ENCODE data around the gene ARHGEF1. TPM values are rescaled to one million over a fixed set of nuclear protein-coding genes. Genes with fewer than 3 reads are reported as not detected.

Gene ARHGEF1
- total RNA-seq, 2 experiments from 2014 or later, result 1,019 to 1,047 TPM

GRCh38 chr19:41909706-41910105 lies 26.7 kb downstream of the ARHGEF1 start:
- ChIA-PET CTCF (interaction anchor here (1.7 kb wide), 1 partner anchor 36 kb away, joined by 4 read pairs; no protein-coding TSS in a partner anchor), POLR2A (interaction anchor here (0.9 to 8.3 kb wide), 7 partner anchors 8 to 50 kb away, joined by 4 to 92 read pairs (median 4); partner anchors contain the start of genes ERFL and RPS19)
- H3K4me3 Mint-ChIP-seq, result no peak overlapping the region
- H3K27me3 Mint-ChIP-seq, result peaks cover 10% of the 10 kb centered on the region
- no peaks in the 10 kb centered on the region for H3K9me3 Mint-ChIP-seq
- intact Hi-C loops (cut with DNase I, micrococcal nuclease), result no loop called here
- ATAC-seq (ENCODE audit: poor library complexity) (no peak), DNase-seq (no peak)
- peaks cover 29% of the 10 kb centered on the region for H3K36me3 Mint-ChIP-seq (ENCODE audit: low read depth)
- peak overlapping the region; percentile 49 for H3K27ac Mint-ChIP-seq
- Histone ChIP-seq H3K4me3 (ENCODE audit: low read length) (no peak overlapping the region), H3K4me1 (ENCODE audit: insufficient read depth, low read length) (peaks cover 60% of the 10 kb centered on the region), H3K27me3 (ENCODE audit: control insufficient read depth in 1 of 2, insufficient read depth in 2 of 2, low read length in 2 of 2) (peaks cover 15% of the 10 kb centered on the region in 2 experiments), H3K36me3 (ENCODE audit: insufficient read depth, low read length) (peaks cover 26% of the 10 kb centered on the region), H3K9me3 (ENCODE audit: control insufficient read depth in 1 of 2, insufficient read depth in 1 of 2, low read length in 2 of 2) (no peaks in the 10 kb centered on the region), H3K27ac (ENCODE audit: low read depth in 1 of 2, low read length in 2 of 2) (no peak overlapping the region)
- peaks cover 59% of the 10 kb centered on the region for H3K4me1 Mint-ChIP-seq (ENCODE audit: low read depth)
- no peak for TF ChIP-seq CTCF (IDR thresholded peaks at IDR 0.05)

- intact Hi-C loops (cut with DNase I, micrococcal nuclease), result no loop called here
- no peak overlapping the region for H3K4me3 ChIP-seq (ENCODE audit: low read length)
- no peak for ATAC-seq (ENCODE audit: poor library complexity)
- H3K9me3 ChIP-seq (ENCODE audit: control insufficient read depth in 1 of 2, insufficient read depth in 1 of 2, low read length in 2 of 2), result no peaks in the 10 kb centered on the region
- H3K36me3 ChIP-seq (ENCODE audit: insufficient read depth, low read length), result peaks cover 19% of the 10 kb centered on the region
- Mint-ChIP-seq H3K4me1 (ENCODE audit: low read depth) (peaks cover 52% of the 10 kb centered on the region), H3K27me3 (peaks cover 10% of the 10 kb centered on the region), H3K9me3 (no peaks in the 10 kb centered on the region), H3K36me3 (ENCODE audit: low read depth) (peaks cover 21% of the 10 kb centered on the region), H3K4me3 (peak overlapping the region; percentile 26), H3K27ac (peak overlapping the region; percentile 87)
- no peak for DNase-seq
- ChIA-PET POLR2A (interaction anchor here (0.9 to 8.3 kb wide), 9 partner anchors 8 to 51 kb away, joined by 4 to 92 read pairs (median 7); partner anchors contain the start of gene RPS19), CTCF (interaction anchor here (1.7 kb wide), 1 partner anchor 37 kb away, joined by 4 read pairs; no protein-coding TSS in a partner anchor)
- TF ChIP-seq CTCF (IDR thresholded peaks at IDR 0.05), result no peak
- H3K4me1 ChIP-seq (ENCODE audit: insufficient read depth, low read length), result peaks cover 60% of the 10 kb centered on the region
- no peak overlapping the region for H3K27ac ChIP-seq (ENCODE audit: low read depth in 1 of 2, low read length in 2 of 2)
- peaks cover 19 to 20% of the 10 kb centered on the region in 2 experiments for H3K27me3 ChIP-seq (ENCODE audit: control insufficient read depth in 1 of 2, insufficient read depth in 2 of 2, low read length in 2 of 2)
Measured at GRCh38 chr19:41910240-41910991, 27.4 kb downstream of the ARHGEF1 start.

GRCh38 chr19:41910992-41911888 lies 28.3 kb downstream of the ARHGEF1 start:
- H3K4me3 ChIP-seq (ENCODE audit: low read length), result no peak overlapping the region
- intact Hi-C loops (cut with DNase I, micrococcal nuclease), result no loop called here
- POLR2A ChIA-PET, result interaction anchor here (1.1 to 8.3 kb wide), 16 partner anchors 8 to 52 kb away, joined by 3 to 92 read pairs (median 6); partner anchors contain the start of genes CD79A, ERFL and RPS19
- Mint-ChIP-seq H3K4me1 (ENCODE audit: low read depth) (peaks cover 46% of the 10 kb centered on the region), H3K9me3 (no peaks in the 10 kb centered on the region), H3K4me3 (peak overlapping the region; percentile 66), H3K27ac (peak overlapping the region; percentile 87), H3K36me3 (ENCODE audit: low read depth) (peaks cover 13% of the 10 kb centered on the region), H3K27me3 (peaks cover 10% of the 10 kb centered on the region)
- CTCF ChIA-PET, result interaction anchor here (1.2 to 1.7 kb wide), 2 partner anchors 38 kb away, joined by 4 read pairs; no protein-coding TSS in a partner anchor
- no peaks in the 10 kb centered on the region for H3K9me3 ChIP-seq (ENCODE audit: control insufficient read depth in 1 of 2, insufficient read depth in 1 of 2, low read length in 2 of 2)
- DNase-seq (peak in 1 of 14 experiments; percentile 45), ATAC-seq (ENCODE audit: poor library complexity) (peak; percentile 24)
- peaks cover 28% of the 10 kb centered on the region in 2 experiments for H3K27me3 ChIP-seq (ENCODE audit: control insufficient read depth in 1 of 2, insufficient read depth in 2 of 2, low read length in 2 of 2)
- peaks cover 11% of the 10 kb centered on the region for H3K36me3 ChIP-seq (ENCODE audit: insufficient read depth, low read length)
- no peak for TF ChIP-seq CTCF (IDR thresholded peaks at IDR 0.05)
- H3K27ac ChIP-seq (ENCODE audit: low read depth in 1 of 2, low read length in 2 of 2), result no peak overlapping the region
- H3K4me1 ChIP-seq (ENCODE audit: insufficient read depth, low read length), result peaks cover 62% of the 10 kb centered on the region

Data from CD4-positive, alpha-beta T cell (primary cell).